Left hindlimb (tissue), 1 donor: Measurements from ENCODE around the gene IL1RN.

Experiments
- DNase-seq: peaks from one replicate; pipeline ENCODE4 v3.0.0-alpha.2; 2018

The IL1RN gene

DNA sequence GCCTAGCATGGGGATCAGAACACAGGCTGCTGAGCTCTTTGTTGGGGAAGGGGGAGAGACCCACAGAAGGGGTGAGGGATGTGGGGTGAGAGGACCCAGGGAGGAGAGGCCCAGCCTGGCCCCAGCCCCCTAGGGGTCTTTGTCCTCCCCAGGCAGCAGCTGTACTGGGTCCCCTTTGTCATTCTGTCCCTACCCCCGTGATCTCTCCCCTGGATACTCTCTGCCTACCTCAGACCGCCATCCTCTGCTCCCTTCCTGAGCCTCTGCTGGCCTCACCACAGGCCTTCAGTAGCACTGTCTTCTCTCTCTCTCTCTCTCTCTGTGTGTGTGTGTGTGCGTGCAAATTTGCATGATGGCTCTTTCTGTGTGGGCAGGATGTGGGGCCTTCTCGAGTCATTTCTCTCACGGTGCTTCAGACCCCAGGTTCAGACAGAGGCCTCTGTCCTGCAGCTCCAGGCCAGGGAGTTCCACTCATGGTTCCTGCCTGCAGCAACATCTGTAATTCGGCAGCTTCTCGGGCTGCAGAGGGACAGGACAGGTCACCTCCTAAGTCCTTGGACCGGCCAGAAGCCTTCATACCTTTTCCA lies 47.7 kb downstream of the IL1RN start:
- no peak for DNase-seq

DNA sequence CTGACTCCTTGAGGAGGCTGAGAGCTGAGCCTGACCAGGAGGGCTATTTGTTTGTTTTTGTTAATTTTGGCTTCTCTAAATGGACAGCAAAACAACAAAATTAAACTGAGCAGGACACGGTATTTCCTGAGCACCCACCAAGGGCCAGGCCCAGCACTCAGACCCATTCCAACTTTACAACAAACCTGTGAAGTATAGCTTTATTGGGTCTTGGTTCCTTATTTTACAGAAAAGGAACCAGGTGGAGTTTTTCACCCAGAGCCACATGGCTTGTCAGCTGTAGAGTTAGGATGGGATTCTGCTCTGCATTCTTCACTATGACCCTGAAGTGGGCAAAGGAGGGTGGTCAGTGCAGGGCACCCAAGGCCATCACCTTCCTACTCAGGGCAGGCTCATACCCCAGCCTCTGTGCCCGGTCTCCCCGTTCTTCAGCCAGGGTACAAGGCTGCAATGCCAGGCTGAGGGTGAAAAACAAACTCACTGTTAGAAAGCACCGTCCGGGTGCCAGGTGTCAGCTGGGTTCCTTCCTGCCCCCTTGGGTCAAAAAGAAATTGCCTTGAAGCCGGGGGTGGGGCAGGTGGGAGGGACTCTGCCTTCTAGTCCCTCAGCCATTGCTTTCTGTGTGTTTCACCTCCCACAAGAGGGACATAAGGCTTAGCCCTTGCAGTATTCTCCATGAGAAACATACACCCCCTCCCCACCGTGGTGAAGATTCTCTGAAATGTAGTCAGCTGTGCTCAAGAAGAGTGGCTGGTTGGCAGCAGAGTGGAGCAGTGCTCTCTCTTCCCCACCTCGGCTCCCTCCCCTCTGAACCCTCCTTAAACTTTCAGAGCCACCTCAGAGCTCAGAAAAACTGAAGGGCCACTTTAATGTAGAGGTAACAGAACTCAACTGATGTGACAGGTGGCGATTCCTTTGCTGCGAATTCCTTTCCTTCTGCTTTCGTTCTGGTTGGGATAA lies 48.6 kb downstream of the IL1RN start:
- DNase-seq: no peak

DNA sequence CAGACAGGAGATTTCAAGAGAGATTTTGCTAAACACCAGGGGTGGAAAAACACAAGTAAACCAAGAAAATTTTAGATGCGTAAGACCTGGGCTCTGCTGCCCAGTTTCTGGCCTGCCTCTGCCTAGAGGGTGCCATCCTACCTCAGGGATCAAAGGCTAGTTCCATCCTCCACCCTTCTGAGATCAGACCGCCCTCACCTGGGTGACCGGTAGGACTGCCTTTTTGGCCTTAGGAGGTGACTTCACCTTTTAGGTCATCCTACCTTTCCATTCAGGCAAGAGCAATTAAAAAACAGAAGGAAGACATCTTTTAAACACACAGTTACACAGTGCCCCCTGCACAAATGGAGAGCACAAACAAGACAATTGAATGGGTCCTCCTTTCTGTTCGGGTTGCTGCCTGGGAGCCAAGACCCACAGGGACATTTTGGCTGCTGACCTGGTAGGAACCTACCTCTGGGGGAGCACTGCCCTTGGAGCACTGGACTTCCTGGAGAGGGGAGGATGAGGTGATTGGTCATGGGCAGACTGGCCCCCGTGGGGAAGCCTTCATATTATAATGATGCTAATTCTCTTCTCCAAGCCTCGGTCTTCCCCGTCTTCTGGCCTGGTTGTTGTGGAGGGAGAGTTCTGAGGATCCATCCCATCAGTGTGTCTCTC lies 49.4 kb downstream of the IL1RN start:
- no peak for DNase-seq

DNA sequence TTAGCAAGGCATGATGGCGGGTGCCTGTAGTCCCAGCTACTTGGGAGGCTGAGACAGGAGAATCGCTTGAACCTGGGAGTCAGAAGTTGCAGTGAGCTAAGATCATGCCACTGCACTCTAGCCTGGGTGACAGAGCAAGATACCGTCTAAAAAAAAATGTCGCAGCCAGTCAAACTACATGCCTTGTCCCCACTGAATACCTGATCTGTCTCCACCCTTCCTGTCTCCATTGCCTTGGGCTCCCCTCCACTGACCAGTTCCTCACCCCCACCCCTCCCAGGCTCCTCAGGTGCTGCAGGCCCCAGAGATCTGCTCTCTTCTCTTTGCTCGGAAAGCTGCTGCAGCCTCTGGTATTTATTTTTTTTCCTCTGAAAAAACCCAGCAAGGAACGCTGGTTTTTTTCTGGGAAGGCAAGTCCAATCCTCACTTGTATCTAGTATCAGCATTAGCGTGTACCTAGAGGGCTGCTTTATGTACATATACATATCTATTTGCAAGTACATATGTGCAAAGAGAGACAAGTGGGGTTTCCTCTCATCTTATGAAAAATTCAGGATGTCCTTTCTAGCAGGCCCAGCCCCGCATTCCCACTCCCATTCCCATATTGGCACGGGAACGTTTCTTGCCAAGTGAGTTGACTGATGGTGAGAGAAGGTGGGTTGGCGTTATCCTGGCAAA lies 50.8 kb downstream of the IL1RN start:
- DNase-seq: no peak

DNA sequence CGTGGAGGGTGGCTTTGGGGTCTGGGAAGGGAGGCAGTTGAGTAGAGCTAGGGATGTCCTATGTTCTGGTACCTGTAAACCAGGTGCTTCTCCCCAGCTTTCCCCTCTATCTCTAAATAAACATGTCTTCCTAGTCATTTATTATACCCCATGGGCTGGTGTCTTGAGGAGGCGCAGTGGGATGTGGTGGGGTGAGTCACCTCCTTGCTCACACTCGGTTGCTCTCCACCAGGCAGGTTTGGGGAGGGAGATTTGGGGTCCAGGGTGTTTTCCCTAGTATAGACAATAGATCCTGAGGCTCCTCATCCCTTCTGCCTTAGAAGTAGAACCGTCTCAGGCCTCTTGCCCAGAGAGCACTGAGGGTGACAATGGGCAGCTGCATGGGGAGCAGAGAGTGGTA lies 51.5 kb downstream of the IL1RN start:
- DNase-seq: no peak

DNA sequence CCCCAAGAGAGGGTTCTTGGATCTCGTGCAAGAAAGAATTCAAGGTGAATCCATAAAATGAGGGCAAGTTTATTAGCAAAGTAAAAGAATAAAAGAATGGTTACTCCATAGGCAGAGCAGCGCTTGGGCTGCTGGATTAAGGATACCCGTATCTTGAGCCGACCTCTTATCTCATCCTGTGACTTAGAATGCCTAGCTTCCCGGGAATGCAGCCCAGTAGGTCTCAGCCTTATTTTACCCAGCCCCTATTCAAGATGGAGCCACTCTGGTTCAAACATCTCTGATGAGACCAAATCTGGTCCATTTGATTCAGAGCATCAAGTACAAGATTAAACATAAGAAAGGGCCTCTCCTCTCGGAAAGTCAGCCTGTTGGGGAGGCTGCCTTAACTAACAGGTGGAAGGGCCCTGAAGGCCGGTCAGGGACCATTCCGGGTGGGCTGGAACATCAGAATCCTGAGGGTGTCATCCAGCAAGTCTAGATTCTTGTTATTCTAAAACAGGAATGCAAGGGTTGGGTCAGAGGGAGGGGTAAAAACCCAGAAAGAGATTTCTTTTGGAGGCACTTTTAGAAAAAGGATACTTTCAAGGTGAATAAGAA lies 52.1 kb downstream of the IL1RN start:
- DNase-seq: no peak

DNA sequence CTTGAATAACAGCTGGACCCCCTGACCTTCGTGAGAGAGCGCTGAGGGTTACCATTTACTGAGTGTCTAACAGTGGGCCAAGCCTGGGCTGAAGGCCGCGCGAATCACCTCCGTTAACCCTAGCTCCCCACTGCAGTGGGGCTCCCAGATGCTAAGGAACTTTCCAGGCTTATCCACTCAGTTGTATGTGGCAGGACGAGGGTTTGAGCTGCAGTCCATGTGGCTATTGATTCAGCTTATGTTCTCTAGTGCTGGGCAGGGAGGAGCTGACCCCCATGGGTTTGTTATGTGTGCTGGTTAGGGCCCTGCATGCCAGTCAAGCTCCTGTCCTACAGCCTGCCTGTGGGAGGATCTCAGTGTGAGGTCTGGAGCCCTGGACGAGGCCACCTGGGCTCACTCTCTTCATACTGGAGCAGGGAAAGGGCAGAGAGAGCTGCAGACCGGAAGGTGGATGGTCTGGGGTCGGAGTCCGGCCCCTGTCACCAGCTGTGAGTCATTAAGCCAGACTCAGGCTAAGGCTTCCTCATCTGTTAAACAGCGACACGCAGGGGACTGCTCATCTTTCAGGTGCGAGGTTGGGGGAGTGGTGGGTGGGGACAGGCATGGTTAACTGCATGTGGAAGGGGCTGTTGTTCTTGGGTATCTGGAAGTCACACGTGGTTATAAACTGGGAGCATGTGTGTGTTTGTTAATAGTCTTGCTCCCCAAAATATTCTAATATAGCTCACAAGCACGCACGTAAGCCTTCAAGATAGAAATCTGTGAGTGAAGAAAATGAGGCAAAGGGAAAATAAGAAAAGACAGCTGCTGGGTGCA lies 52.9 kb downstream of the IL1RN start:
- no peak for DNase-seq

DNA sequence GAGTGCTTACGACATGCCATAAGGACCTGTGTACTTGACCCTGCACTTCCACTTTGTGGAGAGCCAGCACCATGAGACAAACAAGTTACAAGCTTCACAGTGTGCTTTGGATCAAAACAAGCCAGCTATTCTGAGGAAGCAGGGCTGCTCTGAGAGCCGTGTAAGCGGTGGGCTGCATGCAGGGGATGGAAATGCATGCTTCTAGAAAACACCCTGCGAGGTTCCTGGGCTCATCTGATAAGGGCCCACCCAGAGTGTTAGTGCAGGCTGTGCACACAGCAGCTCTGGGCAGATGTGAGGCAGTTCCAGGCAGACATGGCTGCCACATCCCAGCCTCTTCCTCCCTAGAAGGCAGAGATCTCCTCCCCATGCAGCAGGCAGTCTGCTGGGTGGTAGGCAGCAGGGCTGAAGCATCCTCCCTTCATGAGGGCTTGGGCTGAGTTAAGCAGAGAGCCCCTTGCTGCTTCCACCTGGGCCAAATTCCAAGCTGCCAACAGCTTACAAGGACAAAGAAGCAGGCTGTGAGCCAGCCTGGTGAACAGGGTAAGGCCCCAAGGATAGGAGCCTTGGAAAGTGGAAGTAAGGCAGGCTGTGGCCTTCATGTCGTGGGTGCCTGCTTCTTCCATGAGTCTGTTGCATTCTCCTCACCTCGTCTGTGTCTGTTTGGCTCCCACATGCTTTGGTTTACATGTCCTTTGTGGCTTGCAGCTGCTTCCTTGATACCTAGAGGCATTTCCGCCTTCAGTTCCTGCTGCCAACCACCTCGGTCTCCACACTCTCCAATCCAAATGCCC lies 54.1 kb downstream of the IL1RN start:
- DNase-seq: no peak

DNA sequence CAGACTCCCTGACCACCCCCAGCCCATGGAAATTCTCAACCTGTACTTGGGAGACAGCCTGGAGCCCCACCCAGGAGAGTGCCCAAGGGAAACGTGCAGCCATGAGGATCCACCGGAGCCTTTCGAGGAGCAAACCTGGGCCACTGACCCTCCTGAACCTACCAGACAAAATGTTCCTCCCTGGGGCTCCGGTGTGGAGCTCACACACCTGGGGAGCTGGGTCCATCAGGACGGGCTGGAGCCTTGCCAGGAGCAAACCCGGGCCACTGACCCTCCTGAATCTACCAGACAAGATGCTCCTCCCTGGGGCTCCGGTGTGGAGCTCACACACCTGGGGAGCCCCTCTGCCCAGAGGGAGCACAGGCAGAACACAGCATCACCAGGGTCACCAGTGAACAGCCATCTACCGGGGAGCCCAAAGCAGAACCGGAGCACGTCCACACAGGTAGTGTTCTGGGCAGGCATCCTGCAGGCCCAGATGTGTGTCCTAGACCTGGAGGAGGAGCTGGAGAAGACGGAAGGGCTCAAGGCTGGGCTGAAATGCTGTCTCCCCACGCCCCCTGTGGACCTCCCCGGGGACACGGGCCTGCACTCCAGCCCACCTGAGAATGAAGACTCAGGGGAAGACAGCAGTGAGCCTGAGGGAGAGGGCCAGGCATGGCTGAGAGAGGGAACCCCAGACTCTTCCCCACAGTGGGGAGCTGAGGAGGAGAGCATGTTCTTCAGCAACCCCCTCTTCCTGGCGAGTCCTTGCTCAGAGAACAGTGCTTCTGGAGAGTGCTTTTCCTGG lies 55.3 kb downstream of the IL1RN start:
- DNase-seq: no peak

DNA sequence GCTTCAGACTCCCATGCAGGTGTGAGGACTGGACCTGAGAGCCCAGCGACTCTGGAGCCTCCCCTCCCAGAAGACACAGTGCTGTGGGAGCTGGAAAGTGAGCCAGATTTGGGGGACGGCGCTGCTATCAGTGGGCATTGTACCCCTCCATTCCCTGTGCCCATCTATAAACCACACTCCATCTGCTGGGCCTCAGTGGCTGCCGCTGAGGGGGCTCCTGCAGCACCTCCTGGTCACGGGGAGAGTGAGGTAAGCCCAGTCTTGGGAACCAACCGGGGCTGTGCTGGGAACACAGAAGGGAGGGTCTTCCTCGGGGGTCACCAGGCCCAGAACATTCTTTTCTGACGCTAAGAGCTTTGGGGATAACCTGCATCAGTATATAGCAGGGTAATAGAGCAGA lies 55.9 kb downstream of the IL1RN start:
- DNase-seq: no peak
